Sigmoid colon (tissue), 7 donors: Measurements from ENCODE around the gene OAS2. TPM values are rescaled to one million over a fixed set of nuclear protein-coding genes. Genes with fewer than 3 reads are reported as not detected.

Experiments
- DNase-seq: peaks from one replicate; pipeline ENCODE4 v3.0.0-alpha.2; 2019
- H3K27ac ChIP-seq, 4 donors: fragments of 200-600 bp; sonication (generic); one replicate each; pipeline ENCODE4 v1.5.1; 2016 to 2019; ENCODE audit warnings: mild to moderate bottlenecking in 1 of 4
- H3K27me3 ChIP-seq, 3 donors: fragments of 200-600 bp; sonication (generic); one replicate each; pipeline ENCODE4 v1.5.1; 2019; ENCODE audit warnings: mild to moderate bottlenecking in 1 of 3
- H3K36me3 ChIP-seq, 4 donors: fragments of 200-600 bp; sonication (generic); one replicate each; pipeline ENCODE4 v1.5.1; 2016 to 2019
- H3K4me1 ChIP-seq, 4 donors: fragments of 200-600 bp; sonication (generic); one replicate each; pipeline ENCODE4 v1.5.1; 2017 to 2019
- H3K4me3 ChIP-seq, 4 donors: fragments of 200-600 bp; sonication (generic); one replicate each; pipeline ENCODE4 v1.5.1; 2017 to 2019; ENCODE audit warnings: mild to moderate bottlenecking in 2 of 4, moderate library complexity in 1 of 4
- H3K9me3 ChIP-seq, 4 donors: fragments of 200-600 bp in 3 of 4; sonication (generic) in 3 of 4; one replicate each; pipeline versions ENCODE4 v1.5.1 to v1.6.1; 2013 to 2019
- CTCF ChIP-seq, 4 experiments: fragments of 450-650 bp in 3 of 4; fragments of 200-600 bp in 1 of 4; IDR thresholded peaks; one replicate each; pipeline ENCODE4 v1.5.1; 2016 to 2019; ENCODE audit warnings: antibody characterized with exemption in 4 of 4, mild to moderate bottlenecking in 3 of 4, moderate library complexity in 2 of 4
- EP300 ChIP-seq, 4 donors: sonication (generic); formaldehyde crosslinking; IDR thresholded peaks; one replicate each; pipeline ENCODE4 v1.6.1; 2017; ENCODE audit warnings: antibody characterized with exemption in 4 of 4
- POLR2A ChIP-seq, 2 donors: fragments of 450-650 bp; IDR thresholded peaks; one replicate each; pipeline ENCODE4 v1.6.1; 2016; ENCODE audit warnings: antibody characterized with exemption in 2 of 2, mild to moderate bottlenecking in 2 of 2, moderate library complexity in 2 of 2
- POLR2AphosphoS5 ChIP-seq, 4 donors: sonication (generic); formaldehyde crosslinking; IDR thresholded peaks; one replicate each; pipeline ENCODE4 v1.6.1; 2017; ENCODE audit warnings: antibody characterized with exemption in 4 of 4
- WGBS, 2 donors: extraction: QIAGEN DNeasy Blood & Tissue Kit; methylation state at CpG; one replicate each; pipeline ENCODE4 v1.1.7; 2013; 5-methylcytosine and 5-hydroxymethylcytosine counted together
- intact Hi-C: fragments of 100-400 bp; cut with DNase I; formaldehyde crosslinking; loops from one replicate; pipeline ENCODE4 v1.15.1; 2023
- polyA plus RNA-seq, 3 donors: library from polyadenylated mRNA; stranded (reverse); fragments of 200-250 nt; gene quantifications; one replicate each; pipeline ENCODE4 v1.2.3, GENCODE V29; 2013
- total RNA-seq, 4 donors: library from RNA; depleted of rRNA; stranded (reverse); fragments of >200 nt; gene quantifications; one replicate each; pipeline ENCODE4 v1.1.0, GENCODE V29; 2016
- donor health status: healthy with polysubstance abuse.
- donor health status: Bipolar disorder and iron deficiency.
- donor health status: healthy.

OAS2 gene
- total and polyA plus RNA-seq, 7 donors: 2.0 to 28.8 (median 3.9) TPM

- peaks cover 0 to 4% (median 0%) of the 10 kb centered on the region in 4 donors for H3K4me1 ChIP-seq
- no peak for DNase-seq
- no peak overlapping the region for H3K4me3 ChIP-seq
- 15 to 18% methylated on average over 9 of the region's 9 CpGs for WGBS, 2 donors
- TF ChIP-seq CTCF (IDR thresholded peaks at IDR 0.05) (peak in 3 of 4 experiments; percentile 60 to 77 (median 64)), POLR2A (IDR thresholded peaks at IDR 0.05) (no peak)
- H3K36me3 ChIP-seq: no peaks in the 10 kb centered on the region
- peaks cover 0 to 9% (median 0%) of the 10 kb centered on the region in 3 donors for H3K27me3 ChIP-seq
- no peak overlapping the region for H3K27ac ChIP-seq
- H3K9me3 ChIP-seq: no peaks in the 10 kb centered on the region
- intact Hi-C loops: no loop called here
These were observed 52.7 kb downstream of the OAS2 start for GRCh38 chr12:113030875-113031525.

GRCh38 chr12:113039911-113040445, 61.7 kb downstream of the OAS2 start:
- TF ChIP-seq POLR2A (IDR thresholded peaks at IDR 0.05) (no peak), EP300 (IDR thresholded peaks at IDR 0.05) (no peak)
- no peak for DNase-seq
- Histone ChIP-seq H3K4me3 (no peak overlapping the region), H3K27me3 (peaks cover 0 to 20% (median 0%) of the 10 kb centered on the region in 3 donors), H3K27ac (peak overlapping the region in 1 of 4 donors; percentile 60), H3K4me1 (no peaks in the 10 kb centered on the region), H3K36me3 (no peaks in the 10 kb centered on the region), H3K9me3 (no peaks in the 10 kb centered on the region)
- WGBS, 2 donors: 64 to 79% methylated on average over 4 of the region's 4 CpGs
- intact Hi-C loops: no loop called here

GRCh38 chr12:113040722-113041171, 62.4 kb downstream of the OAS2 start:
- peak; percentile 85 for DNase-seq
- Histone ChIP-seq H3K36me3 (no peaks in the 10 kb centered on the region), H3K27ac (peak overlapping the region in 1 of 4 donors; percentile 60), H3K9me3 (no peaks in the 10 kb centered on the region), H3K4me3 (no peak overlapping the region), H3K27me3 (peaks cover 0 to 20% (median 0%) of the 10 kb centered on the region in 3 donors), H3K4me1 (no peaks in the 10 kb centered on the region)
- 63 to 71% methylated on average over 7 of the region's 7 CpGs for WGBS, 2 donors
- intact Hi-C loops: no loop called here
- TF ChIP-seq POLR2A (IDR thresholded peaks at IDR 0.05) (no peak), POLR2AphosphoS5 (IDR thresholded peaks at IDR 0.05) (peak in 1 of 4 donors; percentile 43)

- peaks cover 0 to 20% (median 0%) of the 10 kb centered on the region in 3 donors for H3K27me3 ChIP-seq
- TF ChIP-seq POLR2A (IDR thresholded peaks at IDR 0.05) (no peak), POLR2AphosphoS5 (IDR thresholded peaks at IDR 0.05) (no peak), CTCF (IDR thresholded peaks at IDR 0.05) (no peak), EP300 (IDR thresholded peaks at IDR 0.05) (no peak)
- H3K9me3 ChIP-seq: no peaks in the 10 kb centered on the region
- DNase-seq: no peak
- no peaks in the 10 kb centered on the region for H3K4me1 ChIP-seq
- H3K27ac ChIP-seq: peak overlapping the region in 1 of 4 donors; percentile 15
- no peaks in the 10 kb centered on the region for H3K36me3 ChIP-seq
- intact Hi-C loops: no loop called here
- 94 to 96% methylated on average over 7 of the region's 7 CpGs for WGBS, 2 donors
- no peak overlapping the region for H3K4me3 ChIP-seq
These were observed 63.2 kb downstream of the OAS2 start for GRCh38 chr12:113041560-113041959.

GRCh38 chr12:113043240-113043639, 64.9 kb downstream of the OAS2 start:
- 66 to 76% methylated on average over 8 of the region's 8 CpGs for WGBS, 2 donors
- Histone ChIP-seq H3K36me3 (no peaks in the 10 kb centered on the region), H3K9me3 (no peaks in the 10 kb centered on the region), H3K27ac (no peak overlapping the region), H3K4me3 (no peak overlapping the region), H3K27me3 (peaks cover 0 to 23% (median 0%) of the 10 kb centered on the region in 3 donors), H3K4me1 (no peaks in the 10 kb centered on the region)
- intact Hi-C loops: no loop called here
- no peak for DNase-seq
- TF ChIP-seq EP300 (IDR thresholded peaks at IDR 0.05) (no peak), POLR2AphosphoS5 (IDR thresholded peaks at IDR 0.05) (no peak), POLR2A (IDR thresholded peaks at IDR 0.05) (no peak), CTCF (IDR thresholded peaks at IDR 0.05) (no peak)
